DMS 273 (cell line): ENCODE data around the gene LRP3.

Experiments
- DNase-seq: peaks from one replicate; lab custom pipeline; 2025; ENCODE audit not compliant: unreplicated experiment; lab: John Stamatoyannopoulos, UW

LRP3 gene

GRCh38 chr19:33235269-33235995, 41.3 kb downstream of the LRP3 start:
- DNase-seq = peak; percentile 89

GRCh38 chr19:33235996-33236350, 41.8 kb downstream of the LRP3 start:
- DNase-seq = no peak

GRCh38 chr19:33236696-33237390, 42.7 kb downstream of the LRP3 start:
- DNase-seq = no peak

- DNase-seq = no peak
Observed at GRCh38 chr19:33238481-33239149, 44.5 kb downstream of the LRP3 start.

- no peak for DNase-seq
Observed at GRCh38 chr19:33239223-33239975, 45.3 kb downstream of the LRP3 start.

- no peak for DNase-seq
Observed at GRCh38 chr19:33240181-33240771, 46.1 kb downstream of the LRP3 start.

GRCh38 chr19:33241091-33241529, 47.0 kb downstream of the LRP3 start:
- no peak for DNase-seq

- DNase-seq = peak; percentile 56
Observed at GRCh38 chr19:33241530-33242101, 47.5 kb downstream of the LRP3 start.

GRCh38 chr19:33242131-33242530, 48.0 kb downstream of the LRP3 start:
- DNase-seq = no peak

GRCh38 chr19:33242911-33243310, 48.8 kb downstream of the LRP3 start:
- no peak for DNase-seq

- DNase-seq = peak; percentile 45
Observed at GRCh38 chr19:33245948-33246708, 52.0 kb downstream of the LRP3 start.

GRCh38 chr19:33246709-33247440, 52.7 kb downstream of the LRP3 start:
- DNase-seq = peak; percentile 36

GRCh38 chr19:33247441-33247819, 53.3 kb downstream of the LRP3 start:
- DNase-seq = no peak

- no peak for DNase-seq
Observed at GRCh38 chr19:33248104-33248503, 54.0 kb downstream of the LRP3 start.

GRCh38 chr19:33248553-33248953, 54.4 kb downstream of the LRP3 start:
- DNase-seq = no peak

- DNase-seq = peak; percentile 35
Observed at GRCh38 chr19:33248954-33249613, 55.0 kb downstream of the LRP3 start.

GRCh38 chr19:33249740-33250366, 55.7 kb downstream of the LRP3 start:
- DNase-seq = no peak

- no peak for DNase-seq
Observed at GRCh38 chr19:33250500-33250899, 56.4 kb downstream of the LRP3 start.
